Activated CD8-positive, alpha-beta T cell treated with anti-CD3 and anti-CD28 coated beads, Interleukin-2, amount 10 ng/mL, durations not matched to agents 7 days and 5 days (primary cell): ENCODE results near the gene CWC22. TPM values are rescaled to one million over a fixed set of nuclear protein-coding genes. Genes with fewer than 3 reads are reported as not detected.
A peak's percentile ranks its signal among the peaks of the same experiment; 100 is the strongest.

Experiments used
- ATAC-seq: fragments of 150-1000 bp; cut with Tn5 transposase; one replicate; pipeline ENCODE4 v1.10.0; 2021; ENCODE audit warnings: moderate library complexity
- CTCF ChIA-PET: fragments of 350-600 bp; sonication (Branson Sonifier 250); formaldehyde crosslinking; loops from one replicate; lab custom pipeline; 2021; ENCODE audit warnings: antibody characterized with exemption; lab: Charles Lee
- POLR2A ChIA-PET: fragments of 350-600 bp; sonication (Branson Sonifier 250); formaldehyde crosslinking; loops from one replicate; lab custom pipeline; 2021; ENCODE audit warnings: antibody characterized with exemption; lab: Charles Lee
- DNase-seq: peaks from one replicate; pipeline ENCODE4 v3.0.0-alpha.2; 2020
- H3K27ac Mint-ChIP-seq: one replicate; pipeline ENCODE4 v1.8.0; 2021; ENCODE audit warnings: mild to moderate bottlenecking, mixed read lengths
- H3K27me3 Mint-ChIP-seq: one replicate; pipeline ENCODE4 v1.8.0; 2021; ENCODE audit warnings: low read depth, mixed read lengths
- H3K36me3 Mint-ChIP-seq: one replicate; pipeline ENCODE4 v1.8.0; 2021; ENCODE audit warnings: low read depth, mixed read lengths
- H3K4me1 Mint-ChIP-seq: one replicate; pipeline ENCODE4 v1.8.0; 2021; ENCODE audit warnings: low read depth, mixed read lengths
- H3K4me3 Mint-ChIP-seq: one replicate; pipeline ENCODE4 v1.8.0; 2021; ENCODE audit warnings: mild to moderate bottlenecking, mixed read lengths
- H3K9me3 Mint-ChIP-seq: one replicate; pipeline ENCODE4 v1.8.0; 2022; ENCODE audit warnings: mixed read lengths; ENCODE audit not compliant: insufficient read depth
- total RNA-seq, 2 experiments: library from RNA; stranded (reverse); gene quantifications; one replicate each; pipeline ENCODE4 v1.2.3, GENCODE V29; 2021

The CWC22 gene
- total RNA-seq, 2 experiments from 2014 or later = 20.0 to 20.6 TPM

DNA sequence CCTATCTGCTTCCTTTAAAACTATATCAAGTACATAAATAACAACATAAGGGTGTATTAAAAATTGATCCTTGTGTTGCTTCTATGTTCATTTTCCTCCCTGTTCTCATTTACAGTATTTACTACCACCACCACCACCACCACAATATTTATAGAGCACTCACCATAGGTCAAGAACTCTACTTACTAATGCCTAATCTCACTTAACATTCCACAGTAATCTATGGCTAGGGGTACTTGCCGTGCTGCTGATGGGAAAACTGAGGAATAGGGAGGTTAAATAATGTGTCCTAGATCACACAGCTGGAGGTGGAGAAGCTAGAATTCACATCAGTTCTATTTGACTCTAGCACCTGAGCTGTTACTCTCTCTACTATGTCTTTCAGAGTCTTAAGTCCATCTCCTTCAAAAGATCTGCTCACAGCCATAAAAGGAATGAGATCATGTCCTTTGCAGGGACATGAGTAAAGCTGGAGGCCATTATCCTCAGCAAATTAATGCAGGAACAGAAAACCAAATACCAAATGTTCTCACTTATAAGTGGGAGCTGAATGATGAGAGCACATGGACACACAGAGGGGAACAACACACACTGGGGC lies 91.6 kb downstream of the CWC22 start:
- ATAC-seq = no peak
- CTCF ChIA-PET = no interaction called here
- no peak overlapping the region for H3K27ac Mint-ChIP-seq

DNA sequence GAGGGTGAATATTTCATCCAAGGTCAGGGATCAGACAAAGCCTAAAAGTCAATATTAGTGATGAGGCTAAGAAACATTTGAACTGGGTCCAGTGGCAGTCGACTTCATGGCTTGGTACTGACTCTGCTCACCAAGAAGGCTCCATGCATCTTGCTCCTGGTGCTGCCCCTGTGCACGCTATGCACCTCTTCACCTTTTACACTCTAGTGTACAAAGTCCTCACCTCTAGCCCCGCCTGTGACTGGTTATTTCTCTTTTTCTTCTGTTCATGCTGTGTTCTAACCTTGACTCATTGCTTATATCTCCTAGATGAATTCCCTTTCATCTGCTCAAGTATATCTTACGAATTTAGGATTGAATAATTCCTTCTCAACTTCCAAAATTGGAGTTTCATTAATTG lies 93.3 kb downstream of the CWC22 start:
- H3K4me1 Mint-ChIP-seq = no peaks in the 10 kb centered on the region
- H3K36me3 Mint-ChIP-seq = no peaks in the 10 kb centered on the region
- H3K27ac Mint-ChIP-seq = no peak overlapping the region
- POLR2A ChIA-PET = no interaction called here
- no peaks in the 10 kb centered on the region for H3K27me3 Mint-ChIP-seq
- CTCF ChIA-PET = no interaction called here
- H3K9me3 Mint-ChIP-seq = no peaks in the 10 kb centered on the region
- H3K4me3 Mint-ChIP-seq = no peak overlapping the region
- ATAC-seq (no peak), DNase-seq (no peak)

More for the DNA sequence above, 91.6 kb downstream of the CWC22 start:
- H3K27me3 Mint-ChIP-seq = no peaks in the 10 kb centered on the region
- POLR2A ChIA-PET = no interaction called here
- no peaks in the 10 kb centered on the region for H3K9me3 Mint-ChIP-seq
- H3K4me1 Mint-ChIP-seq = no peaks in the 10 kb centered on the region
- DNase-seq = no peak
- no peaks in the 10 kb centered on the region for H3K36me3 Mint-ChIP-seq
- H3K4me3 Mint-ChIP-seq = no peak overlapping the region

DNA sequence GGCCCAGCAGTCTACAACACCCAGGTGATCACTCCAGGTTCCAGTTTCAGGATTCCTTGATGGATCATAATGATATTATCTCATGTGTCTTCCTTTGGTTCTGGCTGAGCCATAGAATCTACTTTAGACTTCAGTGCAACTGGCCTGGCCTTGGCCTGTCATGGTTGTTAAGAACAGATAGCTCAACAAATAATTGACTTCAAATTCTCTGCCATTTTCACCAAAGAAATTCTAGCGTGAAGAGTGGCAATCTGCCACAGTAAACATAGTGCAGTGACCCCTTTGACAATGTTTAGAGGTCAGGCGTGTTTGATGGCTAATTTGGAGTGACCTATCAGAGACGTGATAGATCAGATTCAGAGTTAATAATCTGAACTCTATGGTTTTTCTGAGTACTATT lies 95.5 kb downstream of the CWC22 start:
- H3K27ac Mint-ChIP-seq = no peak overlapping the region
- CTCF ChIA-PET = no interaction called here
- no peaks in the 10 kb centered on the region for H3K9me3 Mint-ChIP-seq
- H3K4me3 Mint-ChIP-seq = no peak overlapping the region
- ATAC-seq (no peak), DNase-seq (no peak)
- no peaks in the 10 kb centered on the region for H3K27me3 Mint-ChIP-seq
- no peaks in the 10 kb centered on the region for H3K36me3 Mint-ChIP-seq
- no peaks in the 10 kb centered on the region for H3K4me1 Mint-ChIP-seq
- POLR2A ChIA-PET = no interaction called here

DNA sequence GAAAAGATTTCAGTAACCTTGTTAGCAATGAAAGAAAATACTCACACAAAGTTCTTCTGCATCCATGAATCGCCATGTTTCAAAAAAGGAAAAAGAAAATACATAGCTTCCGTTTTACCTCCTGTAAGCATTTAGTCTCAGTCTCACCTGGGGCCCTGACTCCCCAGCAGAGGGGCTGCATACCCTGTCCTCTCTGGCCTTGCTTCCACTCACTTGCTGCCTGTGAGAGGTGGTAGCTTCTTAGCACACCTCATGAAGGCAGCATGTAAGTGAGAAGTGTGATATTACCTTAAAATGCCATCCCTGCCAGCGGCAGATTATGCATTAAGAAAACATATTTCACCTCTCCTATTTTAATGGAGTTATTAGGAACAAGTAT lies 96.4 kb downstream of the CWC22 start:
- ATAC-seq (no peak), DNase-seq (no peak)
- Mint-ChIP-seq H3K9me3 (no peaks in the 10 kb centered on the region), H3K4me1 (no peaks in the 10 kb centered on the region), H3K36me3 (no peaks in the 10 kb centered on the region), H3K27ac (no peak overlapping the region), H3K27me3 (no peaks in the 10 kb centered on the region), H3K4me3 (no peak overlapping the region)
- ChIA-PET CTCF (no interaction called here), POLR2A (no interaction called here)

GRCh38 chr2:179909845-179910734 lies 97.0 kb downstream of the CWC22 start:
- no peaks in the 10 kb centered on the region for H3K27me3 Mint-ChIP-seq
- ChIA-PET CTCF (no interaction called here), POLR2A (no interaction called here)
- ATAC-seq (no peak), DNase-seq (no peak)
- H3K36me3 Mint-ChIP-seq = no peaks in the 10 kb centered on the region
- no peaks in the 10 kb centered on the region for H3K4me1 Mint-ChIP-seq
- no peak overlapping the region for H3K4me3 Mint-ChIP-seq
- no peak overlapping the region for H3K27ac Mint-ChIP-seq
- H3K9me3 Mint-ChIP-seq = no peaks in the 10 kb centered on the region

DNA sequence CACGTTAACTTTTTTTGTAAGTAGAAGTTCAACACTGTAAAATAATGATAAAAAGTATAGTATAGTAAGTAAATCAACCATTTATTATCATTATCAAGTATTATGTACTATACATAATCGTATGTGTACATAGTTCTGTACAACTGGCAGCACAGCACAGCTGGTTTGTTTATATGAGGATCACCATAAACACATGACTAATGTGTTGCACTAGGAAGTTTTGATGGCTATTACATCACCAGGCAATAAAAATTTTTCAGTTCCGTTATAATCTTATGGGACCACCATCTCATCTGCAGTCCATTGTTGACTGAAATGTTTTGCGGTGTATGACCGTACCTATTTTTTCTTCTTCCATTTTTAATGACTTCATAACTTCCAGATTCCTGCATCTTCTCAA lies 106.4 kb downstream of the CWC22 start:
- Mint-ChIP-seq H3K27me3 (peaks cover 3% of the 10 kb centered on the region), H3K9me3 (no peaks in the 10 kb centered on the region), H3K4me3 (no peak overlapping the region), H3K27ac (no peak overlapping the region), H3K36me3 (no peaks in the 10 kb centered on the region), H3K4me1 (no peaks in the 10 kb centered on the region)
- ChIA-PET CTCF (no interaction called here), POLR2A (no interaction called here)
- ATAC-seq = no peak
- no peak for DNase-seq

DNA sequence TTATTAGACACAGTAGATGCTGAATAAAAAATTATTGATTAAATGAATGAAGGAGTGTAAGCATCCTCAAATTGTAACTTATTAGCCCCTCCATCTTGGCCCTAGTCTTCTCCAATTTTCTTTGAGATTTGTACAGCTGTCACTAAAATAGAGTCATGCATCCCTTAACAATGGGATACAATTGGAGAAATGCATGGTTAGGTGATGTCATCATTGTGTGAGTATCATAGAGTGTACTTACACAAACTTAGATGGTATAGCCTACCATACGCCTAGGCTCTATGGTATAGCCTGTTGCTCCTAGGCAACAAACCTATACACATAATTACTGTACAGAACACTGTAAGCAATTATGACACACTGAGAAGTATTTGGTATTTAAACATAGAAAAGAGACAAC lies 107.4 kb downstream of the CWC22 start:
- H3K36me3 Mint-ChIP-seq = no peaks in the 10 kb centered on the region
- POLR2A ChIA-PET = no interaction called here
- H3K27me3 Mint-ChIP-seq = peaks cover 3% of the 10 kb centered on the region
- ATAC-seq (no peak), DNase-seq (no peak)
- no peak overlapping the region for H3K4me3 Mint-ChIP-seq
- H3K9me3 Mint-ChIP-seq = no peaks in the 10 kb centered on the region
- CTCF ChIA-PET = no interaction called here
- no peaks in the 10 kb centered on the region for H3K4me1 Mint-ChIP-seq
- no peak overlapping the region for H3K27ac Mint-ChIP-seq

- POLR2A ChIA-PET = no interaction called here
- no peaks in the 10 kb centered on the region for H3K4me1 Mint-ChIP-seq
- CTCF ChIA-PET = interaction anchor here (0.7 to 1.2 kb wide), 2 partner anchors 27 to 29 kb away, joined by 3 read pairs; no protein-coding TSS in a partner anchor
- H3K4me3 Mint-ChIP-seq = no peak overlapping the region
- no peak overlapping the region for H3K27ac Mint-ChIP-seq
- no peaks in the 10 kb centered on the region for H3K36me3 Mint-ChIP-seq
- H3K9me3 Mint-ChIP-seq = no peaks in the 10 kb centered on the region
- DNase-seq = peak; percentile 29
- ATAC-seq = peak; percentile 36
- H3K27me3 Mint-ChIP-seq = peaks cover under 1% of the 10 kb centered on the region
These were observed 108.2 kb downstream of the CWC22 start for GRCh38 chr2:179898873-179899272.

Other genes starting within 250 kb of the CWC22 start
- not detected for gene ZNF385B, start 145.7 kb downstream of the CWC22 start, total RNA-seq